SK-N-MC (cell line): ENCODE measurements around the gene NRIP3.

Source experiments
- EZH2 ChIP-seq: fragments of 200-600 bp; sonication (generic); IDR thresholded peaks from one replicate; pipeline ENCODE4 v1.6.1; 2017; ENCODE audit warnings: antibody characterized with exemption
- FOXP2 ChIP-seq: optimal IDR thresholded peaks from 2 replicates; pipeline ENCODE3; 2011; ENCODE audit warnings: mild to moderate bottlenecking, moderate library complexity; ENCODE audit not compliant: insufficient read depth; ENCODE audit errors: extremely low read length, control extremely low read depth

DNA sequence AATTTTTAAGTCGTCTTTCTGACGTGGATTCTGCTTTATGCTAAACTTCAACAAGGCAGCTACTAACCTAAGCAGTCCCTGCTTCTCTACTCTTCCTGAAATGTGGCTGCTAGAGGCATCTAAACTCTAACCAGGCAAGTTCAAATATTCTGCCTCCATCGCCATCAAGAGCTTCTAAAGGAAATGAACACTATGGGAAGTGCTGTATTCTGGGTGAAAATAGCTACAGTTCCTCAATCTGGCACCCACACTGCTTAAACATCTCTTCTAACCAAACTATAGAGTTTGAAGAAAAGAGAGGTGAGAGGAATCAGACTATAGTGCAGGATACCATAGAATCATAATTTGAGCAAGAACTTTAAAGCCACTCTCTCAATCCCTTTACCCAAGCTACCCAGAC, 6.3 kb downstream of the NRIP3 start:
- TF ChIP-seq FOXP2 (no peak), EZH2 (no peak)
